Measurements from ENCODE around the gene NAB2.
"Not testable (repeated sequence)": the region's sequence is repeated elsewhere in the genome, so short reads cannot be mapped to it uniquely, and the experiment has no call there.

The NAB2 gene

DNA sequence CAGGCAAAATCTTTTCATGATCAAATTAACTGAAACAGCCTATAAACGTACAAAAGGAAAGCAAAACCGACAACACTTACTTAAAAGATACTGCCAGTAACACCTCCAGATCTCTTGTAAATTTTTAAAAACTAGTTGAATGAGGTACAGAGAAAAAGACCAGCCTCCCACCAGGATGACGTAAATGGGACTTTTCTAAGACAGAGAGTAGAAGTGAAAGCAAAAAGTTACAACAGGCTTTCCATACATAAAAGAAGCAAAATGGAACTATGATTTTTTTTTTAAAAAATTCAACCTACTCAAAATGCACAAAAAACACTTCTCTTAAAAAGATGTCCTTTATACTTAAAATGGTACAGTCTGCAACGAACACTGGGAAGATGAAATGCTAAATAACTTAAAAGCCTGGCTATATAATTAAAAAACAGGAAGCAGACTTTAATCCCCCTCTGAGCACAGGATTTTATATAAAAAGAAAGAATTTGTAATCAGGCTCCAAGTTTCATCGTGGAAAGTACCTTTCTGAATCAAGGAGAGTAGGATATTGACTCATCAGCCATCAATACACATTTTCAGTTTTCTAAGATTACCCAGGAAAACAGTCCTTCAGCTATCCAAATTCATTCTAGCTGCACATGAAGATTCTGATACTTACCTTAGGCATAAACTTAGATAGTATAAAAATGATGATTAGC is 24.8 kb upstream of the NAB2 start:
- DNase-seq (ENCODE audit: low read depth in 2 of 2, low spot score in 1 of 2), result peak in 1 of 2 donors; percentile 24

DNA sequence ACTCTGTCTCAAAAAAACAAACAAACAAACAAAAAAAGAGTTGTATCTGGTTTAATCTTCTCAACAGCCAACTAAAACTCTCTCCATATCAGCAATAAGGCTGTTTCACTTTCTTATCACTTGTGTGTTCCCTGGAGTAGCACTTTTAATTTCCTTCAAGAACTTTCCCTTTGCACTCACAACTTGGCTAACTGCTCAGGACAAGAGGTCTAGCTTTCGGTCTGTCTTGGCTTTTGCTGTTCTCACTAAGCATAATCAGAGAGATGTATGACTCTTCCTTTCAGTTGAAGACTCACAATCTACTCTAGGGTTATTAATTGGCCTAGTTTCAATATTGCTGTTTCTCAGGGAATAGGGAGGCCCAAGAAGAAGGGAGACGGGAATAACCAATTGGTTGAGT is 22.7 kb upstream of the NAB2 start:
- no peak for DNase-seq (ENCODE audit: low read depth in 2 of 2, low spot score in 1 of 2)

DNA sequence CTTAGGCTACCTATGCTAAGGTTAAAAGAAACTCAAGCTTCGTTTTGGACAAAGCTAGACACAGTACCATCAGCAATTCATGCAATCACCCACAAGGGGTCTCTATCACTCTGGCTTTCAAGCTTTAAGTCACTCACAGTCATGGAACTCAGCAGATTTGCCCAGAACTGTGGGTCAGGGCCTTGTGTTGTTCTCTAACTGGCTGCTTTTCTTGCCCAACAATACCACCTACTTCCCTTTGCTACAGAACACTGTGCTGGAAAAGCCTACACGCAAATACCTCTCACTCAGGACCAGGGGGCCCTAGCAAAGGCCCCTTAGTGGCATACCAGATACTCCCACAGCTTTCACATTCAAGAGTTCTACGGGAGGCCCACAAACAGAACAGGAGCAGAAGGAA is 19.4 kb upstream of the NAB2 start:
- DNase-seq (ENCODE audit: low read depth in 2 of 2, low spot score in 1 of 2), result no peak

DNA sequence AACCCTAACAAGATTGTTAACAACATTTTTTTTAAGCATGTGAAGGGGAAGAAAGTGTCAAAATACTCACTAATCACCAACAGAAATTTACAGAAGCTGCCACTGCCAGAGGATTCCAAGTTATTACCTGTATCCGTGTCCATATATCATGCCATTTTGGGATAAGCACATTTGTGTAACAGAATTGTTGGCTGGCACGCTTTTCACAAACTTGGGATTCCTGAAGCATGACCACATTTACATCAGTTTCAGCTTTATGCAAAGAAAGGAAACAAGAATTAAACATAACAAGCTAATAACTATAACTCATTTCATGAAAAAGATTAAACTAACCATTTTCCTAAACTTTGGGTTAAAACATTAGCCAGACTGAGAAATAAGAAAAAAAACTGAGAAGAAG is 16.3 kb upstream of the NAB2 start:
- DNase-seq (ENCODE audit: low read depth in 2 of 2, low spot score in 1 of 2), result no peak

DNA sequence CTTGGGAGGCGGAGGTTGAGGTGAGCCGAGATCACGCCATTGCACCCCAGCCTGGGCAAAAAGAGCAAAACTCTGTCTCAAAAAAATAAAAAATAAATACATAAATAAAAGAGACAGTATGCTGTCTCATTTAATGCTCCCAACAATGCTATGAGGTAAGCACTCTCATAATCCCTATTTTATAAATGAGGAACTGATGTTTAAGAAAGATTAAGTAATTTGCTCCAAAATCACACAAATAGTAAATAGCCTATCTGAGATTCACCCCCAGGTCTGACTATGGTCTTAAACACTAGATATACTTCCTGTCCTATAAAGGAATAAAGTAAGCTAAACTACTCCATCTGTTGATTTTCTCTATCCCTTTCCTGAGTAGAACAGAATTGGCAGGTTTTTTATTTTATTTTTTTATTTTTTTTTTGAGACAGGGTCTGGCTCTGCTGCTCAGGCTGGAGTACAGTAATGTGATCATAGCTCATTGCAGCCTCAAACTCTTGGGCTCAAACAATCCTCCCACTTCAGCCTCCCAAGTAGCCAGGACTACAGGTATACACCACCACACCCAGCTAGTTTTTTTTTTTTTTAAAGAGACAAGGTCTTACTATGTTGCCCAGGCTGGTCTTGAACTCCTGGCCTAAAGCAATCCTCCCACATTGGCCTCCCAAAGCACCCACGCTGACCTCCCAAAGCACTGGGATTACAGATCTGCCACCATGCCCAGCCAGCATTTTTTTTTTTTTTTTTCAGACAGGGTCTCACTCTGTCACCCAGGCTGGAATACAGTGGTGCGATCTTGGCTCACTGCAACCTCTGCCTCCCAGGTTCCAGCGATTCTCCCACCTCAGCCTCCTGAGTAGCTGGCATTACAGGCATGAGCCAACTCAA is 15.1 kb upstream of the NAB2 start:
- not testable (repeated sequence) for DNase-seq (ENCODE audit: low read depth in 2 of 2, low spot score in 1 of 2)

DNA sequence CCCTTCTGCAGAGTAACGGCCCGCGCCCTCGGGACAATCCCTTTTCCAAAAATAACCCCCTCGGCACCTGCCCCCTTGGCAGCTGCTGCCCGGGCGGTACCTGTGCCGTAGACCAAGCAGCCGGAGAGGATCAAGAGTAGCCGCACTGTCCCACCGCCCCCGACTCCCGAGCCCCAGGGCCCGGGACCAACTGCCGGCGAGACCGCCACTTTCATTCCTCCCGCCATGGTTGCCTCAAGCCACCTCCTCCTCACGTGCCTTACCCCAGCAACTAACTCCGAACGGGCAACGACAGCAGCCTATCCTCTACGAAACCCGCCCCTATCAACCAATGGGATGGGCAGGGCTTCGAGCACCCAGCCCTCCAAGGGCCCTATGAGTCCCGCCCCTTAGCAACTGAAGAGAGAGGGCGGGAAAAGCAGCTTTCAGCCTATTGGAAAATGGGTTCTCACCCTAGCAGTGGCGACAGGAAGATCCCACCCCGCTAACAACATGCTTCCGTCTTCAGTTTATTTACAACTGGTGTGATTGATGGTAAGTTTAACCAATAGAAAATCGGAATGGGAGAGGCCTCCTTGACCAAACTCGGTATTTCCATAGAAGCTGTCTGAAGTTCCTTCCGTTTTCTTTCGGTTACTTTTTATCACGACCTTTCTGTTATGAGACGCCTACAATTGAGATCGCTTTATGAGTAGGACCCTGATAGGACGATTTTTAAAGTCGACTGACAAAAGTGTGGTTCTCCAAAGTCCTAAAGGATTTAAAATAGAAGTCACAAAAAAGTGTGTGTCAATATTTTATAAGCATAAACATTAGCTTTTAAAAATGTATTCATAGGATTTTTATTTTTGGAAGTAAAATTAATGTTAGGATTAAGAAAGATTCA is 10.2 kb upstream of the NAB2 start, which contains the start of gene NEMP1:
TSS of gene NEMP1 (minus strand) at position 273 of the 886 bp plus-strand sequence. CDS start at position 227, 46 bp downstream.
- DNase-seq (ENCODE audit: low read depth in 2 of 2, low spot score in 1 of 2), result peak; percentile 88 to 92

DNA sequence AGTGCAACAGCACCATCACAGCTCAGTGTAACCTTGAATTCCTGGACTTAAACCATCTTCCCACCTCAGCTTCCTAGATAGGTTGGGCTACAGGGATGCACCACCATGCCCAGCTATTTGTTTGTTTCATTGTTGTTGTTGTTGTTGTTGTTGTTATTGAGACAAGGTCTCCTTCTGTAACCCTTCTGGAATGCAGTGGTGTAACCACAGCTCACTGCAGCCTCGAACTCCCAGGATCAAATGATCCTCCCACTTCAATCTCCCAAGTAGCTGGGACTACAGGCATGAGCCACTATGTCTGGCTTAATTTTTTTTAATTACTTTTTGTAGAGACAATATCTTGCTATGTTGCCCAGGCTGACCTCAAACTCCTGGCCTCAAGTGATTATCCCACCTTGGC is 9.1 kb upstream of the NAB2 start:
- no peak for DNase-seq (ENCODE audit: low read depth in 2 of 2, low spot score in 1 of 2)

DNA sequence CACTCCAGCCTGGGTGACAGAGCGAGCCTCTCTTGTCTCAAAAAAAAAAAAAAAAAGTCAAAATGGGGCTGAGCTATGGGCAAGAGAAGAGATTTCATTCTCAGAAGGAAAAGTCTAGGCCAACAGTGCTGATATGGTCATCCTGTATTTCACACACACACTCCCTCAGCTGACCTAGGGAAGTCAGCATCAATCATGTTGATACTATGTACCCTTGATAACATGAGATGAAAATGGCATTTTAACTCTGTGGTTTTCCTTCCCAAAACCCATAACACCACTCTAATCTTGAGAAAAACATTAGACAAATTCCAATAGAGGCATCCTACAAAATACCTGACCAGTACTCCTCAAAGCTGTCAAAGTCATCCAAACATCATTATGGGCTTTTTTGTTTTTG is 8.1 kb upstream of the NAB2 start:
- DNase-seq (ENCODE audit: low read depth in 2 of 2, low spot score in 1 of 2), result no peak

DNA sequence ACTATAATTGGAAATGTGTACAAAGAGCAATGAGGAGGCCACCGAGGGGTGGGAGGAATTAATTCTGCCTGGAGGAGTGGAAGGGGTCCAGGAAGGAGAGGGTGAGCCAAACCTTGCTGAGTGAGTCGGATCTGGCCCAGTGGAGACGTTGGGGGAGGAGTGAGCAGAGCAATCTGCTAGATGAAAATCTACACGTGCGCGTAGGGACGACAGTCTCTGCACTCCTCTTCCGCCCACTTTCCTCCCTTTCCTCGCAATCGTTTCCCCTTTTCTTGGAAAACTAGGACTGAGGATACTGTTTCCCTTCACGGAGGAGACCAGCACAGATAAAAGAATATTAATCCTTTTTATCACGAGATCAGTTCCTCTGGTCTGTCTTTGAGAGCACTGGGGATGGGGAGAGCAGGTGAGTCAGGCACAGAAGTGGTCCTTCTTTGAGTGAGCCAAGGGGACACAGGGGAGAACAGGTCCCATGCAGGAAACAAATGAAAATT is 2.9 kb upstream of the NAB2 start:
- no peak for DNase-seq (ENCODE audit: low read depth in 2 of 2, low spot score in 1 of 2)

DNA sequence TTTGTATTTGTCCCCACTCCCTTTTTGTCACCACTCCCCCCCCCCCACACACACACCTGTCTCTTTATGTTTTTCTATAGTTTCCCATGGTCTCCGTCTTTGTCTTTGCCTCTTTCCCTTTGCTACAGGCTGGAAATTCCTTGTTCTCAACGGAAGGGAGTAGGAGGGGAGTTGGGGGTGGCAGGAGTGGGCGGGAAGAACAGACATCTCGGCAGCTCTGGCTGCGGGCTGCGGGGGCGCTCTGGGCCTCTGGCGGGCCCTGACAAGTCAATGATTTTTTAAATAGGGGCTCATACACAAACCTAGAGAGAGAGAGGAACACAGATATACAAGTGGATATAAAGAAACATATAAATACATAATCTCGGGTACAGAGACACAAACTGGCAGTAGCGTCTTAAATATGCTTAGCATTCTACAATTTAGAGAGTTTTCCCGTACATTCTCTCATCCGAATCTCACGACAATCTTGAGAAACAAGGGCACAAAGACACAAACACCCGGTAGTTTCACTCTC is 2.4 kb upstream of the NAB2 start:
- DNase-seq (ENCODE audit: low read depth in 2 of 2, low spot score in 1 of 2), result peak; percentile 42 to 67

DNA sequence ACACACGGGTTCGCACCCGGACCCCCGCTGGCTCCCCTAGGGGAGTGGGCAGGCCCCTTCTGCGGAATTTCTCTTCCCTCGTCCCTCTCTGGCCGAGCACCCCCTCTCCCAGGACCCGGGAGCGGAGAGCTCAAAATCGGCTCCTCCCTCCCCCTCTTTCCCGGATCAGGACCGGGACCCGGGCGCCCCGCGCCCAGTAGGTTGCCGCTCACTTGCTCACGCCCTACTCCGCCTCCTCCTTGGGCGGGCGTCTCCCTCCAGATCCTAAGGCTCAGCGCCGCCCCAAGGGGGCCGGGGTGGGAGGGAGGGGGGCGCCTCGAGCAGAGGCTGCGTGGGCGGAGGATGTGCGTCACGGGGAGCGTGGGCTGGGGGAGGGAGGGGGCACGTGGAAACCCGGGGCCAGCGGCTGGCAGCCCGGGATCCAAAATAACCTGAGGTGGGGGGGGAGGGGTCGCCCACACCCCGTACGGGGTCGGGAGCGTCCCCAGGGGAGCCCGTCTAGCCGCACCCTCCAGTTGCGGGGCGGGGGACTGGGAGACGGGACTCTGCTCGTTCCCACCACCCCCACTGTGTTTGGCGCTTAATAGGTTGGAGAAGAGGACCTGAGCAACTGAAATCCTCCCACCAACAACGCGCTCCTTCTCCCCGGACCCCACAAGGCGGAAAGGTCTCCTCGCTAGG is 1.8 kb upstream of the NAB2 start:
- peak; percentile 94 to 98 for DNase-seq (ENCODE audit: low read depth in 2 of 2, low spot score in 1 of 2)

DNA sequence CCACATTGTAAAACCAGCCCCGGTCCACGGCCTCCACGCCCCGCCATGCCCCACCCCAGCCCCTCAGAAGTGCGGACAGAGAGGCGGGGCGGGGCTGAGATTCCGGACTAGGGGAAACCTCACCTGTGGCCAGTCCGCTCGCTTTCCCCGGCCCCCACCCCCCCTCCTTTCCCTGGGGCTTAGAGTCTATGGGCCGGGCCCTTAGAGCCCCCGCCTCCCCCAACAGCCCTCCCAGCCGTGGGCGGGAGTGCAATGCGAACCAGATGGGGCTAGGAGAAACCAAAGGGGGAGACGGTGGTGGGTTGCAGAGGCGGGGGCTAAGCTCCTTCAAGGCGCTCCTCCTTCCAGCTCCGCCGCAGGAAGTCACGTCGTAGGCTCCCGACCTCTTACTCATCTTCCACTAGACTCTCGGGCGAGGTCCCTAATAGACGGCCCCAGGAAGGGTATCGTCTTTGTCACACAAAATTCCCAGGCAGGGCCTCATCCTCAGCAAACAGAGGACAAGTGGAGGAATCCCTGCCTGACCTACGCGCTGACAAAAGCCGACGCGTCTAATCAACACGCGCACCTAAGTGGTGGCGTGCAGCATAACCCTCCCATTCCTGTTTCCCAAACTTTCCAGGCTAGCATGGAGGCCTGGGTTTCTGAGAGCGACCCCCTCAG is 1.1 kb upstream of the NAB2 start:
- peak; percentile 66 to 91 for DNase-seq (ENCODE audit: low read depth in 2 of 2, low spot score in 1 of 2)

DNA sequence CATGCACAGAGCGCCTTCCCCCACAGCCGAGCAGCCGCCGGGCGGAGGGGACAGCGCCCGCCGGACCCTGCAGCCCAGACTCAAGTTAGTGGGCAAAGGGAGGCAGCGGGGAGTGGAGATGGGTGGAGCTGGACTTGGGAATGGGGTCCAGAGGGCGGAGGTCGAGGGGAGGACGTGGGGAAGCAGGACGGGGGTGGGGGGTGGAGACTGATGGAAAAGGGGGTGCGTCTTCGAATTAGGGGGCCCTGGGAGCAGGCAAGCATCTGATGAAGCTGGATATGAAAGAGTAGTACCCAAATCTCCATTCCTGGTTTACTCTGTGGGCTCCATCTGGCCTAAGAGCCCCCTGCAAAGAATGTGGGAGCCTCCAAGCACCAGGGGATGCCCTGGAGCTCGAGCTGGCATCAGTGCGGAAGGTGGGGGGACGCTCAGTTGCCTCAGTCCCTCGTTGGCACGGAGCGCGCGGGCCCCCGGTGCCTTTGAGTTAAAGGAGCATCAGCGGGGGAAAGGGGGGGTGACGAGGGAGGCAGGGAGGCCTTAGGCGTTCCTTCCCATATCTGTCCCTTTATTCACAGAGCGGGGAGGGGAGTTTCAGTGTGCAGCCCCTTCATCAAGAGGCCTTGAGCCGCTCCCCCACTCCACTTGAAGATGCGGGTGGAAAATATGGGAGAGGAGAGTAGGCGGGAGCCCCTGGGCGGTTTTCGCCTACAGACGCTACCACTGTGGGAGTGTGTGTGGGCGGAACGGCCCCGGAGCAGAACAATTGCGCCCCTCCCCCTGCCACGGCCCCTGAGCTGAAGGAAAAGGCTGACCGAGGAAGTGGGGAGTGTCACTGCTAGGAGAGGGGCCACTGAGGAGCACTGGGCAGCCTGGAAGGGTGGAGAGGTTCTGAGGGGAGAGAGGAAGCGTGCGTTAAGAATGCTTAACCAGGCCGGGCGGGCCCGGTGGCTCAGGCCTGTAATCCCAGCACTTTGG is 644 bp downstream of the NAB2 start:
- no peak for DNase-seq (ENCODE audit: low read depth in 2 of 2, low spot score in 1 of 2)

DNA sequence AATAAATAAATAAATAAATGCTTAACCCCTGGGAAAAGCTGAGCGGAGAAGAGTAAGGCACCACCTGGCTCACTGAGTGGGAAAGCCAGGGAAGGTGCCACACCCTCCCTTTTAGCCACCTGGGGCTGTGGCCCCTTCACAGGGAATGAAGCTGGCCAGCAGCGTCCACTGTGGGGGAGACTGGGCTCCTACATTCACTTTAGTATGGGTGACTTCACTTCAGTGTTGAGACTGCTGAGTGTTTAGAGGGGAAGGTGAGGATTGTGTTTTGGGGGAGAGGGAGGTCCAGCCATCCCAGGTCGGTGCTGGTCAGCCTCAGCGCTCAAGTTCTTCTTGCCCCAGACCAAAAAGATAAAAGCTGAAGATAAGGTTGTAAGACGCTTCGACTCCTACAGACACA is 1.6 kb downstream of the NAB2 start:
- no peak for DNase-seq (ENCODE audit: low read depth in 2 of 2, low spot score in 1 of 2)

DNA sequence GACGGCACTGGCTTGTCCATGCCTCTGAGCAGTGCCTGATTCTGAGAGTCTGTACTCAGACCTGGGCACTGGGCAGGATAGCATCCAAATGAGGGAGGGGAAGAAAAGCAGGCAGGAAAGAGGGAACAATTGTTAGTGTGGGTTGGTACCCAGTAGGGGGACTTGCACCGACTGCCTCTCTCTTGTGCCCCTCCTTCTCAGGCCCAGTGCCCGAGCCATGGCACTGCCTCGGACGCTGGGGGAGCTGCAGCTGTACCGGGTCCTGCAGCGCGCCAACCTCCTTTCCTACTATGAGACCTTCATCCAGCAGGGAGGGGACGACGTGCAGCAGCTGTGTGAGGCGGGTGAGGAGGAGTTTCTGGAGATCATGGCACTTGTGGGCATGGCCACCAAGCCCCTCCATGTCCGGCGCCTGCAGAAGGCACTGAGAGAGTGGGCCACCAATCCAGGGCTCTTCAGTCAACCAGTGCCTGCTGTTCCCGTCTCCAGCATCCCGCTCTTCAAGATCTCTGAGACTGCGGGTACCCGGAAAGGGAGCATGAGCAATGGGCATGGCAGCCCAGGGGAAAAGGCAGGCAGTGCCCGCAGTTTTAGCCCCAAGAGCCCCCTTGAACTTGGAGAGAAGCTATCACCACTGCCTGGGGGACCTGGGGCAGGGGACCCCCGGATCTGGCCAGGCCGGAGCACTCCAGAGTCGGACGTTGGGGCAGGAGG is 2.2 kb downstream of the NAB2 start:
- DNase-seq (ENCODE audit: low read depth in 2 of 2, low spot score in 1 of 2), result no peak

DNA sequence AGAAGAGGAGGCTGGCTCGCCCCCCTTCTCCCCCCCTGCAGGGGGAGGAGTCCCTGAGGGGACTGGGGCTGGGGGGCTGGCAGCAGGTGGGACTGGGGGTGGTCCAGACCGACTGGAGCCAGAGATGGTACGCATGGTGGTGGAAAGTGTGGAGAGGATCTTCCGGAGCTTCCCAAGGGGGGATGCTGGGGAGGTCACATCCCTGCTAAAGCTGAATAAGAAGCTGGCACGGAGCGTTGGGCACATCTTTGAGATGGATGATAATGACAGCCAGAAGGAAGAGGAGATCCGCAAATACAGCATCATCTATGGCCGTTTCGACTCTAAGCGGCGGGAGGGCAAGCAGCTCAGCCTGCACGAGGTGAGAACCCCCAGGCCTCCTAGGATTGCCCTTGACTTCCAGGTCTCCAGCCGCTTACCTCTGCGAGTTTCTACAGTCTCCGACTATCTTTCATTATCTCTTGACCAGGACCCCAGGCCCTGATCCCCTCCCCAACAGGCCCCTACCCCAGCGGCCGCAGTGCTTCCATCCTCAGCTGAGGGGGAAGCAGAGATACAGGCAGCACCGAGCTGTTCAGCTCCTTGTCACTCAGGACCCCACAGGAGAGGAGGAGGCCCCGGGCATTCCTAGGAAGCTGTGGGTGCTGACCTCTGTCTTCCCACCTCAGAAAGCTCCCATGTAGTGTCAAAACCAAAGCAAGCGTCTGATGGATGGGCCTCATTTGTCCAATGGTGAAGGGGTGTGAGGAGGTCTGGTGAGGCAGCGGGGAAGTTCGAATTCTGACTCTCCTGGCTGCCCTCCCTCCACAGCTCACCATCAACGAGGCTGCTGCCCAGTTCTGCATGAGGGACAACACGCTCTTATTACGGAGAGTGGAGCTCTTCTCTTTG is 3.0 kb downstream of the NAB2 start:
- no peak for DNase-seq (ENCODE audit: low read depth in 2 of 2, low spot score in 1 of 2)

DNA sequence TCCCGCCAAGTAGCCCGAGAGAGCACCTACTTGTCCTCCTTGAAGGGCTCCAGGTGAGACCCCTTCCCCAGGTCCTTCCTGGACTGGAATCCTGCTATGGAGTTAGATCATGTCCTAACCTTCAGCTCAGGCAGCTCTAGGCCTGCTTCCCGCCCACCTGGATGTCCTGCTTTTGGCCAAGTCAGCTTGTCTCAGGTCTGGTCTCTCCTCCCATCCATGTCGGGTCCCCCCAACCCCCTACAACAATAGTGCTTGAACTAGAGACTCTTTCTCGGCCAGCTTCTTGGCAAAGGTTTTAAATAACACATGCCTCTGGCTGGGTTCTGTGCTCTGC is 3.6 kb downstream of the NAB2 start:
- no peak for DNase-seq (ENCODE audit: low read depth in 2 of 2, low spot score in 1 of 2)
